GM12892 (cell line): ENCODE data around the gene P2RX2.

Source experiments
- POLR2A ChIP-seq: IDR thresholded peaks from 2 replicates; pipeline ENCODE4 v1.6.1; 2011; ENCODE audit warnings: low read depth, low read length, control low read depth
- POLR2AphosphoS5 ChIP-seq: IDR thresholded peaks from 2 replicates; pipeline ENCODE4 v1.6.1; 2011; ENCODE audit warnings: low read depth, low read length, control low read depth
- TAF1 ChIP-seq: IDR thresholded peaks from 2 replicates; pipeline ENCODE4 v1.6.1; 2011; ENCODE audit warnings: low read depth, mild to moderate bottlenecking, control low read depth, low read length, borderline replicate concordance

GRCh38 chr12:132585177-132585576, 33.4 kb upstream of the P2RX2 start:
- no peak for TF ChIP-seq POLR2A
- no peak for TF ChIP-seq POLR2AphosphoS5
- TF ChIP-seq TAF1: no peak
